Activated naive CD8-positive, alpha-beta T cell treated with anti-CD3 and anti-CD28 coated beads, Interleukin-2, amount 50 U/mL, for 16 hours (primary cell): Measurements from ENCODE around the gene DNMT1.

ENCODE experiments used
- DNase-seq: peaks from one replicate; pipeline ENCODE4 v3.0.0-alpha.2; 2020; ENCODE audit warnings: low read depth, low spot score

The DNMT1 gene

GRCh38 chr19:10141479-10141878 is 53.3 kb downstream of the DNMT1 start:
- DNase-seq: no peak

GRCh38 chr19:10139952-10140351 is 54.8 kb downstream of the DNMT1 start:
- DNase-seq: no peak

GRCh38 chr19:10138879-10139795 is 55.6 kb downstream of the DNMT1 start:
- no peak for DNase-seq

GRCh38 chr19:10137751-10138682 is 56.7 kb downstream of the DNMT1 start:
- DNase-seq: no peak

GRCh38 chr19:10136936-10137335 is 57.8 kb downstream of the DNMT1 start:
- no peak for DNase-seq

- no peak for DNase-seq
Observed at GRCh38 chr19:10135551-10136334, 59.0 kb downstream of the DNMT1 start.

GRCh38 chr19:10134040-10134439 is 60.7 kb downstream of the DNMT1 start:
- DNase-seq: no peak

- no peak for DNase-seq
Observed at GRCh38 chr19:10133596-10133995, 61.2 kb downstream of the DNMT1 start.

GRCh38 chr19:10132905-10133304 is 61.8 kb downstream of the DNMT1 start:
- no peak for DNase-seq

- DNase-seq: no peak
Observed at GRCh38 chr19:10126213-10126639, 68.5 kb downstream of the DNMT1 start.

- no peak for DNase-seq
Observed at GRCh38 chr19:10124429-10124828, 70.3 kb downstream of the DNMT1 start.

- DNase-seq: no peak
Observed at GRCh38 chr19:10122045-10122444, 72.7 kb downstream of the DNMT1 start.

GRCh38 chr19:10120538-10121189 is 74.1 kb downstream of the DNMT1 start:
- DNase-seq: no peak

GRCh38 chr19:10118960-10119359 is 75.8 kb downstream of the DNMT1 start:
- DNase-seq: no peak

GRCh38 chr19:10116866-10117616 is 77.7 kb downstream of the DNMT1 start:
- no peak for DNase-seq

- DNase-seq: no peak
Observed at GRCh38 chr19:10116085-10116865, 78.5 kb downstream of the DNMT1 start.

GRCh38 chr19:10115392-10116084 is 79.2 kb downstream of the DNMT1 start:
- DNase-seq: no peak

- DNase-seq: no peak
Observed at GRCh38 chr19:10114651-10115391, 79.9 kb downstream of the DNMT1 start.
